BLaER1 (cell line): ENCODE data around the gene RNF224.
A peak's percentile ranks its signal among the peaks of the same experiment; 100 is the strongest.

Experiments
- H3K27ac ChIP-seq: shearing (Covaris generic); formaldehyde crosslinking; 2 replicates; pipeline ENCODE4 v1.8.1; 2022
- H3K27me3 ChIP-seq: shearing (Covaris generic); formaldehyde crosslinking; 2 replicates; pipeline ENCODE4 v1.8.1; 2022
- H3K36me3 ChIP-seq: shearing (Covaris generic); formaldehyde crosslinking; 2 replicates; pipeline ENCODE4 v1.8.1; 2022
- H3K4me1 ChIP-seq: shearing (Covaris generic); formaldehyde crosslinking; 2 replicates; pipeline ENCODE4 v1.8.1; 2022
- H3K4me2 ChIP-seq: shearing (Covaris generic); formaldehyde crosslinking; 2 replicates; pipeline ENCODE4 v1.8.1; 2022
- H3K4me3 ChIP-seq: shearing (Covaris generic); formaldehyde crosslinking; 2 replicates; pipeline ENCODE4 v1.8.1; 2022
- H3K9ac ChIP-seq: shearing (Covaris generic); formaldehyde crosslinking; 2 replicates; pipeline ENCODE4 v1.8.1; 2022
- H3K9me3 ChIP-seq: shearing (Covaris generic); formaldehyde crosslinking; 2 replicates; pipeline ENCODE4 v1.8.1; 2022
- H4K20me1 ChIP-seq: shearing (Covaris generic); formaldehyde crosslinking; 2 replicates; pipeline ENCODE4 v1.8.1; 2022
- Cebpa-rat ChIP-seq: shearing (Covaris generic); IDR thresholded peaks from 2 replicates; pipeline ENCODE4 v1.8.1; 2022

The RNF224 gene

GRCh38 chr9:137212520-137212919 is 14.8 kb upstream of the RNF224 start:
- TF ChIP-seq Cebpa-rat, result no peak
- Histone ChIP-seq H3K36me3 (peaks cover 74% of the 10 kb centered on the region), H3K9ac (no peak overlapping the region), H3K4me1 (peaks cover 40% of the 10 kb centered on the region), H3K27ac (no peak overlapping the region), H3K9me3 (no peaks in the 10 kb centered on the region), H3K4me3 (no peak overlapping the region), H3K27me3 (no peaks in the 10 kb centered on the region), H4K20me1 (peaks cover under 1% of the 10 kb centered on the region; the same call in 1 of the 2 replicates), H3K4me2 (no peak overlapping the region)

GRCh38 chr9:137213160-137214060 is 13.9 kb upstream of the RNF224 start:
- H4K20me1 ChIP-seq, result no peaks in the 10 kb centered on the region; the same call in 1 of the 2 replicates
- peaks cover 47% of the 10 kb centered on the region for H3K4me1 ChIP-seq
- H3K4me2 ChIP-seq, result no peak overlapping the region
- H3K27ac ChIP-seq, result no peak overlapping the region
- H3K27me3 ChIP-seq, result no peaks in the 10 kb centered on the region
- H3K4me3 ChIP-seq, result no peak overlapping the region
- H3K36me3 ChIP-seq, result peaks cover 74% of the 10 kb centered on the region
- no peaks in the 10 kb centered on the region for H3K9me3 ChIP-seq
- no peak for TF ChIP-seq Cebpa-rat
- H3K9ac ChIP-seq, result no peak overlapping the region

GRCh38 chr9:137214620-137215019 is 12.7 kb upstream of the RNF224 start:
- Histone ChIP-seq H3K4me1 (peaks cover 47% of the 10 kb centered on the region), H3K9me3 (no peaks in the 10 kb centered on the region), H3K4me2 (no peak overlapping the region), H3K9ac (no peak overlapping the region), H3K4me3 (no peak overlapping the region), H3K27ac (no peak overlapping the region), H3K36me3 (peaks cover 73% of the 10 kb centered on the region), H3K27me3 (no peaks in the 10 kb centered on the region), H4K20me1 (no peaks in the 10 kb centered on the region; the same call in 1 of the 2 replicates)
- TF ChIP-seq Cebpa-rat, result no peak

GRCh38 chr9:137215196-137215986 is 11.9 kb upstream of the RNF224 start:
- Histone ChIP-seq H3K36me3 (peaks cover 73% of the 10 kb centered on the region), H3K4me1 (peaks cover 40% of the 10 kb centered on the region), H3K27ac (no peak overlapping the region), H3K4me2 (no peak overlapping the region), H4K20me1 (peaks cover 6% of the 10 kb centered on the region; the same call in 1 of the 2 replicates), H3K4me3 (no peak overlapping the region), H3K9me3 (no peaks in the 10 kb centered on the region), H3K9ac (no peak overlapping the region), H3K27me3 (no peaks in the 10 kb centered on the region)
- no peak for TF ChIP-seq Cebpa-rat

- Histone ChIP-seq H3K9ac (0 out of 2 replicates have a peak overlapping the region, but pooled peaks have one; percentile 29), H3K9me3 (no peaks in the 10 kb centered on the region), H3K4me3 (no peak overlapping the region), H4K20me1 (peaks cover 8% of the 10 kb centered on the region; the same call in 1 of the 2 replicates), H3K4me2 (peak overlapping the region; percentile 64), H3K36me3 (peaks cover 73% of the 10 kb centered on the region), H3K4me1 (peaks cover 34% of the 10 kb centered on the region), H3K27me3 (no peaks in the 10 kb centered on the region), H3K27ac (peak overlapping the region; percentile 63)
- no peak for TF ChIP-seq Cebpa-rat
Observed at GRCh38 chr9:137216188-137216965, 10.9 kb upstream of the RNF224 start.

- H3K4me2 ChIP-seq, result peak overlapping the region; percentile 64
- H3K4me1 ChIP-seq, result peaks cover 28% of the 10 kb centered on the region
- H3K27ac ChIP-seq, result peak overlapping the region; percentile 63
- H3K36me3 ChIP-seq, result peaks cover 68% of the 10 kb centered on the region
- H3K27me3 ChIP-seq, result no peaks in the 10 kb centered on the region
- peak overlapping the region; percentile 19; the same call in 1 of the 2 replicates for H3K4me3 ChIP-seq
- no peaks in the 10 kb centered on the region for H3K9me3 ChIP-seq
- no peak for TF ChIP-seq Cebpa-rat
- peaks cover 8% of the 10 kb centered on the region; the same call in 1 of the 2 replicates for H4K20me1 ChIP-seq
- peak overlapping the region; percentile 65 for H3K9ac ChIP-seq
Observed at GRCh38 chr9:137217276-137218211, 9.8 kb upstream of the RNF224 start.

GRCh38 chr9:137218212-137218753 is 9.0 kb upstream of the RNF224 start:
- peaks cover 63% of the 10 kb centered on the region for H3K36me3 ChIP-seq
- H3K4me3 ChIP-seq, result no peak overlapping the region
- no peaks in the 10 kb centered on the region for H3K27me3 ChIP-seq
- H3K4me1 ChIP-seq, result peaks cover 33% of the 10 kb centered on the region
- TF ChIP-seq Cebpa-rat, result no peak
- H3K9ac ChIP-seq, result no peak overlapping the region
- H3K4me2 ChIP-seq, result peak overlapping the region; percentile 64; the same call in 1 of the 2 replicates
- peaks cover 8% of the 10 kb centered on the region; the same call in 1 of the 2 replicates for H4K20me1 ChIP-seq
- 0 out of 2 replicates have a peak overlapping the region, but pooled peaks have one; percentile 63 for H3K27ac ChIP-seq
- H3K9me3 ChIP-seq, result no peaks in the 10 kb centered on the region

GRCh38 chr9:137218754-137219271 is 8.5 kb upstream of the RNF224 start:
- Histone ChIP-seq H3K36me3 (peaks cover 58% of the 10 kb centered on the region), H3K4me1 (peaks cover 35% of the 10 kb centered on the region), H3K27ac (no peak overlapping the region), H3K4me2 (no peak overlapping the region), H3K9ac (no peak overlapping the region), H3K27me3 (no peaks in the 10 kb centered on the region), H3K9me3 (no peaks in the 10 kb centered on the region), H3K4me3 (no peak overlapping the region), H4K20me1 (peaks cover 8% of the 10 kb centered on the region; the same call in 1 of the 2 replicates)
- no peak for TF ChIP-seq Cebpa-rat
